GM18517 (cell line): Measurements from ENCODE around the gene ESPL1.

Experiments
- ATAC-seq: cut with Tn5 transposase; IDR thresholded peaks from one replicate; pipeline ENCODE4 v1.9.1; 2021; ENCODE audit warnings: mild to moderate bottlenecking, moderate library complexity; ENCODE audit not compliant: unreplicated experiment

ESPL1 gene

DNA sequence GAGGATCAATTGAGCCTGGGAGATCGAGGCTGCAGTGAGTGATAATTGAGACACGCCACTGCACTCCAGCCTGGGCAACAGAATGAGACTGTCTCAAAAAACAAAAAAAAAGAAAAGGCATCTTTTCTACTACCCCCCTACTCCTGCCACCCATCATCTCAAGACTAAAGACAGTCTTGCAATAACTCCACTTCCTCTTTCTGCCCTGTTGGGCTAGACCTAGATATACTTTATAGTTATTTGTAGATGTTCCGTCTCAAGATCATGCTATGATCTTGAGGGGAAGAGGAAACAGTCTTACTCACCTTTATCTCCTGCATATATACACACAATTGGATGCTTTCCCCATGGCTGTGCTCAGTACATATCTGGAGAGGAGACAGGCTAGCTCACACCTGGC is 12.1 kb upstream of the ESPL1 start:
- ATAC-seq = no peak

DNA sequence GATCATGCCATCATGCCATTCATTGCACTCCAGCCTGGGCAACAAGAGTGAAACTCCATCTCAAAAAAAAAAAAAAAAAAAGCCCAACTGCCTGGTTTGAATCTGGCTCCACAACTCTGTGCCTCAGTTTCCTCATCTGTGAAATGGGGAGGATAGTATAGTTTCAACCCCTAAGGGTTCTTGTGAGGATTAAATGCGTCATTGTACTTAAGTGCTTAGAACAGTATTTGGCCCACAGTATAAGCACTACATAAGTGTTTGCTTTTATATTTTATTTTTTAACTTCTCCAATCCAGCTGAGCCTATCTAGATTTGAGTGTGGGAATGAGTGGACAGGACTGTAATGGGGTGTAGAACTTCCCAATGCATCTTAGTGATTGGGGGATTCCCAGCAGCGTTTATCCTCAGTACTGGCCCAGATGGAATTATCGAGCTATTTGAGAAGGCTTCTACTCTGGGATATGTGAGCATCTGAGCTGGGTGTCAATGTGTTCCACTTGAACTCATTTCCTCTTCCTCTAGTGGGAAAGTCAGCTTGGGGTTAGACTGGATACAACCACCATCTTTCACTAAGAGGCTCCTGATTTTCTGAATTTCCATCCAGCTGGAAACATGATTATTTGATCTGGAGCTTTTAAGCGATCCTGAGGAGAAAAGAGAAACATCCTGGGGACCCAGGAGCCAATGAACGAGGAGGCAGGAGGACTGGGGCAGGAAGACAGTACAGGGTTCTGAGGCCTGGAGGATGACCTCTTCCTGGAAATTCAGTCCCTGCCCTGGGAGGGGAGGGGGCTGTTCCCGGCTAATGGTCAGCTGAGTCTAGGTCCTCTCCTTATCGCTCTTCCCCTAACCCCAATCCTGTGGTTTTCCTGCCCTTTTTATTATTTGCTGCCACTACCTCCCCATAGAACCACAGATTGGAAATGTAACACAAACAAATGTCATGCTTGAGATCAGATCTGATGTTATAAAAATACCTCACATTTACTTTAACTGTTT is 9.3 kb upstream of the ESPL1 start:
- ATAC-seq = no peak

- no peak for ATAC-seq
Observed at GRCh38 chr12:53259891-53260290, 8.2 kb upstream of the ESPL1 start.

DNA sequence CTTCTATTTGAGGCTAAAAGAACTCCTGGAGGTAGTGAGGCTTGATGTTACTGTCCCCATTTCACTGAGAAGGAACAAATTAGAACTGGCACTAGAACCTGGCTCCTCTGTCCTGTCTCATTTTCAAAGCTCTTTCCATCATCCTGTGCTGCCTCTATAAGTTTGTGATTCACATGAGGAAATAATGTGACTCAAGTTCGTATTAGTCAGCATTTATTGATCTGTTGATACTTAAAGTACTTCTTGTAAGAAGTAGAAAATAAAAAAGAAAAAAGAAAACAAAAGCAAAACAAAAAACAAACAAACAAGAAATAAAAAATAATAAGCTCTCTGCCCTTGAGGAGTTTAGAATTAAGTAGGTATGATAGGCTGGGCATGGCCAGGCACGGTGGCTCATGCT is 2.3 kb upstream of the ESPL1 start:
- no peak for ATAC-seq

DNA sequence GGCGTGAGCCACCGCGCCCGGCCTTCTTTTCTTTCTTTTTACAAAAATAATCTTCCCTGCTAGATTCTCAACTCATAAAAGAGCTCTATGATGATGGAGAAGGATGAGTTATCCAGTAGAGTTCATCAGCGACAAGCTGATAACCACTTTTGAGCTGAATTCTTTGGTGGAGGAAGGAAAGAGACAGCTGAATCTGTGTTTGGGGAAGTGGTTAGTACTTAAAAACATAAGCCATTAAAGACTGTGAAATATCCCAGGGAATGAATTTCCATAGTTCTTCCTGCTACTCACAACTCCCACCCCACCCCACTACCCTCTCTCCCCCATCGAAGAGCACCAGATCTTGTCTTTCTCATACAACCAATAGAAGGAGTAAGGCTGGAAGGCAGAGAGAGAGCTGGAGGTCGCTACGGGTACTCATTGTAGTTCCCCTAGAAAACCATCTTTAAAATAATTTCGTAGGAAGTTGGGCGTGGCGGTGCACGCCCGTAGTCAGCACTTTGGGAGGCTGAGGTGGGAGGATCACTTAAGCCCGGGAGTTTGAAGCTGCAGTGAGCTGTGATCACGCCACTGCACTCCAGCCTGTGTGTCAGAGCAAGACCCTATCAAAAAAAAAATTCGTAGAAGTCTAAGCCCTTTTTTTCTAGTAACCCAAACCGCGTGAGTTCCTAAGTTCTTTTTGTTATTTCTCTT is 647 bp upstream of the ESPL1 start:
- ATAC-seq = no peak

GRCh38 chr12:53268630-53269562 is 797 bp downstream of the ESPL1 start:
- no peak for ATAC-seq

- ATAC-seq = no peak
Observed at GRCh38 chr12:53274445-53274844, 6.3 kb downstream of the ESPL1 start.

DNA sequence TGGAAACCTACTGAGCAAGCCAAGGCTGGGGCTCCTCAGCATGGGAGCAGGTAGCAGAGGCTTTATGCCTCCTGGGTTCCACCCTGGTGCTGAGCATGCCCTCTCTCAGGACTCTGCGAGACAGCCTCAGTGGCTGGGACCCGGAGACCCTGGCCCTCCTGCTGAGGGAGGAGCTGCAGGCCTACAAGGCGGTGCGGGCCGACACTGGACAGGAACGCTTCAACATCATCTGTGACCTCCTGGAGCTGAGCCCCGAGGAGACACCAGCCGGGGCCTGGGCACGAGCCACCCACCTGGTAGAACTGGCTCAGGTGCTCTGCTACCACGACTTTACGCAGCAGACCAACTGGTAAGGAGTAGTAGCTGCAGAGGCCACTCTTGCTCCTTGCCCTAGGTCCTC is 8.4 kb downstream of the ESPL1 start:
- no peak for ATAC-seq

- ATAC-seq = no peak
Observed at GRCh38 chr12:53277981-53278380, 9.9 kb downstream of the ESPL1 start.

DNA sequence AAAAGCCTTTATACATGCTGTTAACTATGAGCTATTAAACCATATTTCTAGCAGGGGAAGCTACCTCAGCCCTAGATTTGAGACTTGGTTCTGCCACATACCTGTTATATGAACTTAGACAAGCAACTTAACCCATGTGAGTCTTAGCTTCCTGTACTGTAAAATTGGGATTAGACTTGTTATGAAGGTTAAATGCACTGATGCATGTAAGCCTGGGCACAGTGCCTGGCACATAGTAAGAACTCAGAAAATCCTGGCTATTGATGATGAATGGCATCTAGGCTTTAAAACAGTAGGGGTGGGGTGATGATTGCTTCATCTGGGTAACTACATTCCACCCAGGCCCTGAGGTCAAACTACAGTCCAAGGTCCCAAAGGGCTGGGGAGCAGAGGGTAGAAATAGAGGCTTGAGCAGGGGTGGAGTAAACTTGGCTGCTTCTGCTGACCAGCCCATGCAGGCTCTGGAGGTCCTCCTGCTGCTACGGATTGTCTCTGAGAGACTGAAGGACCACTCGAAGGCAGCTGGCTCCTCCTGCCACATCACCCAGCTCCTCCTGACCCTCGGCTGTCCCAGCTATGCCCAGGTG is 11.3 kb downstream of the ESPL1 start:
- no peak for ATAC-seq

DNA sequence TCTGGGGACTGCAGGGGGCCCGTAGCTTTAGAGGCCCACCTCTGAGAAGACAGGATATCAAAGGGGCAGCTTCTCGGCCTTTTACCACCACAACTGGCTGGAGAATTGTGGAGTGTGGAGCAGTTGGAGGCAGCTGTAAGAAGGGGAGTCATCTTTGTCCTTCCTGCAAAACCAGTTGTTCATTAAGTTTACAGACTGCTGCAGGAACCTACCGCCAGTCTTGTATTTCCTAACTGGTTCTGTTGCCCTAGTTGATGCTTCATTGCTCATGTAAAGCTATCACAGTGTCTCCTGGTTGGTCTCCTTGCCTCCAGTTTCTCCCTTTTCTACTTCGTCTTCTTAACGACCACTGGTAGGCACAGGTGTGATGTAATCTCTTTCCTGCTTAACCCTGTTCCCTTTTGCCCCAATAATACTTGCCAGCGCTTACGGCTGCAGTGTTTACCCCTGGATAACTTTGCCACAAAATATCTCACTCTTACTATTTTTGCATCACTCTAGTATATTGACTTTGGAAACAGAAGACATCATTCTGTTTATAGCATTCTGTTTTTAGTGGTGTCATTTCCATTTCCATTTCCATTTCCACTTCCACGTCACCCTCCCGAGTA is 11.9 kb downstream of the ESPL1 start:
- ATAC-seq = no peak

DNA sequence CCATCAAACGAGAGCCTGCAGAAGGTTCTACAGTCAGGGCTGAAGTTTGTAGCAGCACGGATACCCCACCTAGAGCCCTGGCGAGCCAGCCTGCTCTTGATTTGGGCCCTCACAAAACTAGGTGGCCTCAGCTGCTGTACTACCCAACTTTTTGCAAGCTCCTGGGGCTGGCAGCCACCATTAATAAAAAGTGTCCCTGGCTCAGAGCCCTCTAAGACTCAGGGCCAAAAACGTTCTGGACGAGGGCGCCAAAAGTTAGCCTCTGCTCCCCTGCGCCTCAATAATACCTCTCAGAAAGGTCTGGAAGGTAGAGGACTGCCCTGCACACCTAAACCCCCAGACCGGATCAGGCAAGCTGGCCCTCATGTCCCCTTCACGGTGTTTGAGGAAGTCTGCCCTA is 18.3 kb downstream of the ESPL1 start:
- ATAC-seq = no peak

GRCh38 chr12:53287741-53288216 is 19.7 kb downstream of the ESPL1 start:
- ATAC-seq = no peak

DNA sequence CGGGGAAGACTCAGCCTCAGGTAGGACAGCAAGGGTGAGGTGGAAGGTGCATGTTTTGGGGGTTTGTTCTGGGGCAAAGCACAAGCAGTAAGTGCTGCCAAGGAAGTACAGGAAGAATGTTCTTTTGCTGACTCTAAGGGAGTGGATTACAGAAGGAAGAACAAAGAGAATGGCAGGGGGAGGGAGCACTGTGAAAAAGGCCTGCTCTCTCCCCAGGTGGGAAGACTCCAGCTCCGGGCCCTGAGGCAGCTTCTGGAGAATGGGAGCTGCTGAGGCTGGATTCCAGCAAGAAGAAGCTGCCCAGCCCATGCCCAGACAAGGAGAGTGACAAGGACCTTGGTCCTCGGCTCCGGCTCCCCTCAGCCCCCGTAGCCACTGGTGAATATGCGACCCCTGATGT is 20.2 kb downstream of the ESPL1 start:
- no peak for ATAC-seq

DNA sequence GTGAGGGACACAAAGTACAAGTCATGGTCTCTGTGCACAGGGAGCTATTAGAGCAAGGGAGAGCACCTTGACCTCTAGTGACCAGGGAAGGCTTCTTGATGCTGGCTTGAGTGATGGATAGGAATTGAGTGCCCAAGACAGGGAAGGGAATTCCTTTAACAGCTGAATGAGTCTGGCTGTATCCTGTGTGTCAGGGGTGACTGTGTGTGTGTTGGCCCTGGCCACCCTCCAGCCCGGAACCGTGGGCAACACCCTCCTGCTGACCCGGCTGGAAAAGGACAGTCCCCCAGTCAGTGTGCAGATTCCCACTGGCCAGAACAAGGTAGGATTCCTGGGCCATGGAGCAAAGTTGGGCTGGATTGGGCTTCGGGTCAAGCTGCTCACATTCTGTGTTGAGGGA is 21.8 kb downstream of the ESPL1 start:
- no peak for ATAC-seq

- no peak for ATAC-seq
Observed at GRCh38 chr12:53290661-53291060, 22.6 kb downstream of the ESPL1 start.

DNA sequence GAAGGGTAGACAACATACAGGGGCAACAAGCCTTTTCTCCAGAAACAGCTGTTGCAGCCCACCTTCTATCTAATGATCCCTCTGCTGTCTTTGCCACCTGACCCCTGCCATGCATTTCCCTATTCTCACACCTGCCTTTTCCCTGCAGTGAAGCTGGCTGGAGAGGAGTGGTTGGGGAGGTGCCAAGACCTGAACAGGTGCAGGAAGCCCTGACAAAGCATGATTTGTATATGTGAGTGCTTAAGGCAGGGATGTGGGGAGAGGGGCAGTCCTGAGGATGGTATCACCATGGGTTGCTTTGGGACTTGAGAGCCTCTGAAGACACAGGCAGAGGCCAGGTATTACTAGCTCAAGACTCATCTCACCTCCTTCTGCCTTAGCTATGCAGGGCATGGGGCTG is 24.3 kb downstream of the ESPL1 start:
- no peak for ATAC-seq

- peak; percentile 78 for ATAC-seq
Observed at GRCh38 chr12:53295070-53295890, 27.2 kb downstream of the ESPL1 start, which contains the start of gene PFDN5. Gene PFDN5, plus strand, starts transcription at chr12:53295542. Its CDS starts 26 bp downstream, at chr12:53295568.

DNA sequence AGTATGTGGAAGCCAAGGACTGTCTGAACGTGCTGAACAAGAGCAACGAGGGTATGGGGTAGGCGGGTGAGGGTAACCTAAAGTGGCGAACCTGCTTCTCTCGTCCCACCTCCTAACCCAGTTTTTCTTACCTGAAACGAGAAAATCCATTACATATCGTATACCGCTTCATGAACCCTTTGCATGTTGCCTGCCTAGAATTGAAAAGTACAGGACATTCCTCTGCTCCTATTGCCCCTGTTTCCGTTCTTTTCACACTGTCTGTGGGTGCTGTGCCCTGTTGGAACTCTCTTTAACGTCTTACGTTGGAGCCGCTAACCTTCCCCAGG is 27.8 kb downstream of the ESPL1 start:
- ATAC-seq = no peak
